SK-N-SH treated with all-trans-retinoic acid at 6 μM for 48 hours (cell line): ENCODE measurements around the gene ABCA1.

Experiments
- BACH2 ChIP-seq: fragments of 250-450 bp; sonication (Bioruptor Pico); IDR thresholded peaks from 2 replicates; pipeline ENCODE4 v1.9.0; 2021; ENCODE audit warnings: mild to moderate bottlenecking, borderline replicate concordance
- TCF4 ChIP-seq: fragments of 250-450 bp; sonication (Bioruptor Pico); IDR thresholded peaks from 2 replicates; pipeline ENCODE4 v1.8.0; 2021; ENCODE audit warnings: mild to moderate bottlenecking, moderate library complexity, borderline replicate concordance

- TF ChIP-seq TCF4, result no peak
- no peak for TF ChIP-seq BACH2 (CRISPR knock-in tag)
Observed at GRCh38 chr9:104914466-104914865, 13.5 kb downstream of the ABCA1 start.
